Measurements from ENCODE around the gene ZNF529.

ZNF529 gene

GRCh38 chr19:36508325-36508724 is 64.8 kb downstream of the ZNF529 start:
- no peak for DNase-seq

- no peak for DNase-seq
Measured at GRCh38 chr19:36501973-36502372, 71.1 kb downstream of the ZNF529 start.

GRCh38 chr19:36497001-36497400 is 76.1 kb downstream of the ZNF529 start:
- DNase-seq: no peak

All from activated CD4-positive, CD25-positive, alpha-beta regulatory T cell (primary cell).